PC-9 (cell line): ENCODE measurements around the gene SERPINA10. TPM values are rescaled to one million over a fixed set of nuclear protein-coding genes. Genes with fewer than 3 reads are reported as not detected.

Experiments used
- BruUV-seq: library from RNA; stranded (reverse); fragments of 400-500 nt; replicated peaks from 2 replicates; lab custom pipeline; 2021; lab: Mats Ljungman, UMichigan
- CTCF ChIA-PET: fragments of 300-600 bp; sonication (Branson Sonifier 250); formaldehyde crosslinking; loops from one replicate; lab custom pipeline; 2022; ENCODE audit warnings: antibody characterized with exemption; lab: Charles Lee
- POLR2A ChIA-PET: fragments of 300-600 bp; sonication (Branson Sonifier 250); formaldehyde crosslinking; loops from one replicate; lab custom pipeline; 2022; ENCODE audit warnings: antibody characterized with exemption; ENCODE audit not compliant: unreplicated experiment; lab: Charles Lee
- DNase-seq, 2 experiments: peaks; one replicate each; pipeline versions ENCODE4 v3.0.0 to v3.0.0-alpha.2; 2015 to 2022; ENCODE audit warnings: mixed read lengths in 1 of 2
- H2AFZ ChIP-seq: fragments of 200-600 bp; sonication (generic); 2 replicates; pipeline ENCODE4 v1.8.1; 2017; ENCODE audit warnings: antibody characterized with exemption
- H3F3A ChIP-seq: fragments of 200-600 bp; sonication (generic); 2 replicates; pipeline ENCODE4 v1.8.1; 2017; ENCODE audit warnings: antibody characterized with exemption, mild to moderate bottlenecking, low read depth; ENCODE audit not compliant: insufficient read depth
- H3K27ac ChIP-seq: fragments of 200-600 bp; sonication (generic); 2 replicates; pipeline ENCODE4 v1.6.1; 2016; ENCODE audit warnings: mixed run types
- H3K27me3 ChIP-seq: fragments of 200-600 bp; sonication (generic); 2 replicates; pipeline ENCODE4 v1.6.1; 2016; ENCODE audit warnings: low read depth, mixed run types; ENCODE audit not compliant: insufficient read depth
- H3K36me3 ChIP-seq: fragments of 200-600 bp; sonication (generic); 2 replicates; pipeline ENCODE4 v1.6.1; 2016; ENCODE audit warnings: low read depth, mixed run types
- H3K4me1 ChIP-seq: fragments of 200-600 bp; sonication (generic); replicated peaks from 2 replicates; pipeline ENCODE4 v1.6.1; 2016; ENCODE audit warnings: mixed run types; ENCODE audit not compliant: insufficient read depth
- H3K4me2 ChIP-seq: fragments of 200-600 bp; sonication (generic); 2 replicates; pipeline ENCODE4 v1.6.1; 2017; ENCODE audit warnings: mixed run types
- H3K4me3 ChIP-seq: fragments of 200-600 bp; sonication (generic); 2 replicates; pipeline ENCODE4 v1.6.1; 2016; ENCODE audit warnings: mixed run types
- H3K79me2 ChIP-seq: fragments of 200-600 bp; sonication (generic); 2 replicates; pipeline ENCODE4 v1.6.1; 2017; ENCODE audit warnings: low read depth, mixed run types
- H3K9me2 ChIP-seq: fragments of 200-600 bp; sonication (generic); 2 replicates; pipeline ENCODE4 v1.8.1; 2017; ENCODE audit warnings: mild to moderate bottlenecking; ENCODE audit not compliant: insufficient read depth
- H3K9me3 ChIP-seq: fragments of 200-600 bp; sonication (generic); 2 replicates; pipeline ENCODE4 v1.8.1; 2016; ENCODE audit warnings: low read depth; ENCODE audit not compliant: insufficient read depth
- H4K20me1 ChIP-seq: fragments of 200-600 bp; sonication (generic); 2 replicates; pipeline ENCODE4 v1.8.1; 2017; ENCODE audit not compliant: insufficient read depth
- CTCF ChIP-seq: fragments of 200-600 bp; sonication (generic); conservative IDR thresholded peaks from 2 replicates; pipeline ENCODE4 v1.6.1; 2017; ENCODE audit warnings: mixed run types, antibody characterized with exemption, mild to moderate bottlenecking, moderate library complexity
- EZH2 ChIP-seq: fragments of 200-600 bp; sonication (generic); IDR thresholded peaks from 2 replicates; pipeline ENCODE4 v1.8.0; 2017; ENCODE audit warnings: antibody characterized with exemption, low read depth
- intact Hi-C: fragments of 100-400 bp; cut with micrococcal nuclease; formaldehyde crosslinking; loops from one replicate; pipeline ENCODE4 v1.10.0; 2022; ENCODE audit not compliant: unreplicated experiment
- total RNA-seq: library from RNA; stranded (reverse); gene quantifications from 2 replicates; pipeline ENCODE4 v1.2.3, GENCODE V29; 2021

SERPINA10 gene
- total RNA-seq, 1 experiment from 2014 or later, result not detected

DNA sequence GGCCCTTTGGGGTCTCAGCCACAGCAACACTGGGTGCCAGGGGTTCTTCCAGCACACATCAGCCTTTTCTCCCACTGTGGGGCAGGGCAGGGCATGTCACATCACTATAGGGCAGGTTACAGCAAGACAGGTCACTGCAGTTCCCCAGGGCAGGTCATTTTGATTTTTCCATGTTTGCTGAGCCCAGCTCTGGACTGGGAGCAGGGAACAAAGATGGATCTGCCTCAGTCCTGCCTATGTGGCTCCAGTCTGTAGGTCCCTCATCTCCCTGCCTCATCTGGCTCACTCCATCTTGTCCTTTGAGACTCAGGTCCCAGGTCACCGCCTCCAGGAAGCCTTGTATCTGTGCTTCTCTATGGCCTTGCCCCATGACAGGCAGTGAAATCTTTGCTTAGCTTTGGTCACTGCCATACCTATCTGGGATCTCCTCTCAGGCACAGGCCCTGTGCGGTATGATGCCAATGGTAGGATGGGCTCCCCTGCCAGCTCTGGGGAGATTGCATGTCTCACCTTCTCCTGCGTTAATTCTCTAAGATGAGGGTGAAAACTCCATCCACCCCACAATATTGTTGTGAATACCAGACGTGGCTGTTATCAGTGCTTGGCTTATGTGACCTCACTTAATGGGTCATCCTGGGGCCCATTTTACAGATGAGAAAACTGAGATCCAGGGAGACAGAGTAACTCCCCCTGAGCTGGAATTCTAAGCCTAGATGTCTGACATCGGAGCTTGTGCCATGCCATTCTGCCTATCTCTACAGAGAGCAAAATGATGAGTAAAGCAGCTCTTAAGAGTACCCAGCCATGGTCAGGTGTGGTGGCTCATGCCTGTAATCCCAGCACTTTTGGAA is 28.6 kb upstream of the SERPINA10 start:
- Histone ChIP-seq H3K79me2 (no peaks in the 10 kb centered on the region), H3K27ac (no peak overlapping the region), H3K4me2 (no peak overlapping the region), H3K4me1 (no peaks in the 10 kb centered on the region), H2AFZ (no peak overlapping the region), H3K9me3 (no peaks in the 10 kb centered on the region), H3K36me3 (no peaks in the 10 kb centered on the region), H3K9me2 (no peaks in the 10 kb centered on the region), H3K4me3 (no peak overlapping the region), H3F3A (no peaks in the 10 kb centered on the region), H4K20me1 (no peaks in the 10 kb centered on the region), H3K27me3 (peaks cover 5% of the 10 kb centered on the region)
- DNase-seq, result no peak
- BruUV-seq, result no TSS peak
- intact Hi-C loops, result no loop called here
- ChIA-PET CTCF (no interaction called here), POLR2A (no interaction called here)
- TF ChIP-seq CTCF, result no peak
- TF ChIP-seq EZH2, result no peak

DNA sequence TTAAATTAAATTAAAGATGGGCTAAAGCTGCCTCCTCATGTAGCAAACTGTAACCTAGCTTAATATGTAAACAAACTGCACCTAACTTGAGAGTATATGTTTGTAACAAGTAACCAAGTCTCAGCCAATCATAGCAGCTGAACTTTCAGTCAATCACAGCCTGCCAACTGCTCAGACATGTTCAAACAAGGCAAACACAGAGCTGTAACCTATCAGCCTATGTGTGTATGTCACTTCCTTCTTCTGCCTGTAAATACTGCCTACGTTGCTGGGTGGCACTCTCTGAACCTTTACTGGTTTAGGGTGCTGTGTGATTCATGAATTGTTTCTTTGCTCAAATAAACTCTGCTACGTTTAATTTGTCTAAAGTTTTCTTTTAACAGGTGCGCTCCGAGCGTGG is 27.2 kb upstream of the SERPINA10 start:
- POLR2A ChIA-PET, result no interaction called here
- no TSS peak for BruUV-seq
- TF ChIP-seq EZH2 (no peak), CTCF (no peak)
- H3F3A ChIP-seq, result no peaks in the 10 kb centered on the region
- H3K4me3 ChIP-seq, result no peak overlapping the region
- CTCF ChIA-PET, result no interaction called here
- no peaks in the 10 kb centered on the region for H3K9me2 ChIP-seq
- no peaks in the 10 kb centered on the region for H3K4me1 ChIP-seq
- DNase-seq, result no peak
- H3K27me3 ChIP-seq, result peaks cover 5% of the 10 kb centered on the region
- H3K4me2 ChIP-seq, result no peak overlapping the region
- intact Hi-C loops, result no loop called here
- no peaks in the 10 kb centered on the region for H4K20me1 ChIP-seq
- no peaks in the 10 kb centered on the region for H3K36me3 ChIP-seq
- no peak overlapping the region for H2AFZ ChIP-seq
- H3K79me2 ChIP-seq, result no peaks in the 10 kb centered on the region
- no peaks in the 10 kb centered on the region for H3K9me3 ChIP-seq
- no peak overlapping the region for H3K27ac ChIP-seq

DNA sequence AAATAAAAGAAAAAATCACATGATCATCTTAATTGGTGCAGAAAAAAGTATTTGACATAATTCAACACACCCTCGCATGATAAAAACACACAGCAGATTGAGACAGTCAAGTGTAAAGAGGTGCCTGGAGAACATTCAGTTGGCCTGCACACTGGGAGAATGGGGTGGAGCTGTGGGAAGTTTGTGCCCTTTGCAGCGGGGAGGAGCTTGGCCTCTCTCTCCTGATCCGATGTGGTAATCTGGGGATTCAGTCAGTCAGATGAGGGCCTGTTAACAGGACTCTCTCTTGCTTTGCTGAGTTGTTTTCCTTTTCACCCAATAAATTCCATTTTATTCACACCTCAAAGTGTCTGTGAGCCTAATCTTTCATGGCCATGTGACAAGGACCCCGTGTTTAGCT is 24.2 kb upstream of the SERPINA10 start:
- intact Hi-C loops, result no loop called here
- Histone ChIP-seq H3K79me2 (no peaks in the 10 kb centered on the region), H3K9me3 (no peaks in the 10 kb centered on the region), H2AFZ (no peak overlapping the region), H3K9me2 (no peaks in the 10 kb centered on the region), H3K4me3 (no peak overlapping the region), H3K4me2 (no peak overlapping the region), H3K27ac (no peak overlapping the region), H4K20me1 (no peaks in the 10 kb centered on the region), H3K27me3 (no peaks in the 10 kb centered on the region; the same call in 1 of the 2 replicates), H3K4me1 (no peaks in the 10 kb centered on the region), H3K36me3 (no peaks in the 10 kb centered on the region), H3F3A (no peaks in the 10 kb centered on the region)
- ChIA-PET CTCF (no interaction called here), POLR2A (no interaction called here)
- BruUV-seq, result no TSS peak
- TF ChIP-seq CTCF, result no peak
- no peak for TF ChIP-seq EZH2
- no peak for DNase-seq
